22Rv1 (cell line): ENCODE measurements around the gene AGBL1.

Source experiments
- H3K27ac ChIP-seq: fragments of 450-650 bp; 2 replicates; pipeline ENCODE4 v1.5.1; 2017
- ZFX ChIP-seq: fragments of 450-650 bp; IDR thresholded peaks from 2 replicates; pipeline ENCODE4 v1.6.1; 2017; ENCODE audit warnings: antibody characterized with exemption, borderline replicate concordance
- TF ChIP-seq, protein P1 (sequence below): fragments of 450-650 bp; IDR thresholded peaks from 2 replicates; pipeline ENCODE4 v1.5.1; 2017; ENCODE audit warnings: mild to moderate bottlenecking

The AGBL1 gene

DNA sequence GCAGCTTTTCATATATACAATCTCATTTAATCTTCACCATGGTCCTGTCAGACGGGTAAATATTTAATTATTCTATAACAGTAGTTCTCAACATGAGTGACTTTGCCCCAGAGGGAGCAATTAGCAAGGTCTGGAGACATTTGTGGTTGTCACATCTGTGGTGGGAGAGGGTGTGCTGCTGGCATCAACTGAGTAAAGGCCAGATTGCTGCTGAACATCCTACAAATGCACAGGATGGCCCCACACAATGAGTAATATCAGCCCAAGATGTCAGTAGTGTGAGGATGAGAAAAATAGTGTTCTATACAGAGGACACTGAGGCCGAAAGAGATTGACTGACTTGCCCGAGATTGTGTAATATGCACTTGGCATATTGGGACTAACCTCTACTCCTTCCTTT is 156.0 kb downstream of the AGBL1 start:
- no peak overlapping the region for H3K27ac ChIP-seq
- no peak for TF ChIP-seq ZFX
- TF ChIP-seq, protein P1, sequence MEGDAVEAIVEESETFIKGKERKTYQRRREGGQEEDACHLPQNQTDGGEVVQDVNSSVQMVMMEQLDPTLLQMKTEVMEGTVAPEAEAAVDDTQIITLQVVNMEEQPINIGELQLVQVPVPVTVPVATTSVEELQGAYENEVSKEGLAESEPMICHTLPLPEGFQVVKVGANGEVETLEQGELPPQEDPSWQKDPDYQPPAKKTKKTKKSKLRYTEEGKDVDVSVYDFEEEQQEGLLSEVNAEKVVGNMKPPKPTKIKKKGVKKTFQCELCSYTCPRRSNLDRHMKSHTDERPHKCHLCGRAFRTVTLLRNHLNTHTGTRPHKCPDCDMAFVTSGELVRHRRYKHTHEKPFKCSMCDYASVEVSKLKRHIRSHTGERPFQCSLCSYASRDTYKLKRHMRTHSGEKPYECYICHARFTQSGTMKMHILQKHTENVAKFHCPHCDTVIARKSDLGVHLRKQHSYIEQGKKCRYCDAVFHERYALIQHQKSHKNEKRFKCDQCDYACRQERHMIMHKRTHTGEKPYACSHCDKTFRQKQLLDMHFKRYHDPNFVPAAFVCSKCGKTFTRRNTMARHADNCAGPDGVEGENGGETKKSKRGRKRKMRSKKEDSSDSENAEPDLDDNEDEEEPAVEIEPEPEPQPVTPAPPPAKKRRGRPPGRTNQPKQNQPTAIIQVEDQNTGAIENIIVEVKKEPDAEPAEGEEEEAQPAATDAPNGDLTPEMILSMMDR, result no peak

DNA sequence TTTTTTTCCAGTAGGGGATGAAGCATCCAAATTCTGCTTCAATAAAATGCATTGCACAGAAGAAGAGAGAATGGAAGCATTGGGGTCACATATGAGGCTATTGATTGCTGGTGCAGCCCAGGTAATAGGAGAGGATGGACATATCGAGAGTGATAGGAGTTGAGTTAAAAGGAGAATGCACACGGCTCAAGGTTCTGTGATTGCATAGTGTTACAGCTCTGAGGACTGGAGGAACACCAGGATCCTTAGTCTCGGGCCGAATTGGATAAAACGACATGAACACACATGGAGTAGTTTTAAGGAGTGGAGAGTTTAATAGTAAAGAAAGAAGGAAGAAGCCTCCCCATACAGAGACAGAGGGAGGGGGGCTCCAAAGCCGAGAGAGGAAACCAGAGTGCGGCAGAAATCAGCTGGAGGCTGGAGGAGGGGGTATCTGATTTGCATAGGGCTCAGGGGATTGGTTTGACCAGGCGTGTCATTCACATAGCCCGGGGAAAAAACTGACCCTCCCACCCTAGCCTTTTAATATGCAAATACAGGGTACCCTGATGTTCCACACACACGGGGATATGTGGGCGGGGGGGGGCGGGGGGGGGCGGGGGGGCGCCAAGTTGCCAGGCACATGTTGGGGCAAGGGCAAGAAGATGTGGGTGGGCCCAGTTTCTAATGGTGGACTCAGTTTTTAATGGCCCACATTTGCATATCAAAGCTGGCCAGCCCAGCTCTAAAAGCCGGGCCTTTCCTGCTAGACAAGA is 156.9 kb downstream of the AGBL1 start:
- no peak overlapping the region for H3K27ac ChIP-seq
- TF ChIP-seq, protein P1, result no peak
- no peak for TF ChIP-seq ZFX

DNA sequence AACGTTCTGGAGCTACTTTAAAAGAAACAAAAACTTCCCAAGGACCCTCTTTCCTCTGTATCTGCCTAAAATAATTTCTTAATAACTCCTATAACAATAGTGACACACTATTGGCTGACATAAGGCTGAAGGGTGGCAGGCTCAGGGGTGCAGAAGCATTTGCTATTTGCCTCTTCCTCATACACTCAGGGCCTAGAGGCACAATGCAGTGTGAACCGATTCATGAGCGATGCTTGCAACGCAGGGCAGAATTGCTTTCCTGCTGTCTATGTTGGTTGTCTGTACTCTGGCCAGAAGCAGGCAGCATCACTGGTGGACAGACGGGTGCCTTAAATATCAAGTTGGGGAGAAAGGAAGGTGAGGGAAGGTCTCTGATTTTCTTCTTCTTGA is 157.4 kb downstream of the AGBL1 start:
- H3K27ac ChIP-seq, result no peak overlapping the region
- TF ChIP-seq ZFX, result no peak
- TF ChIP-seq, protein P1, result no peak

DNA sequence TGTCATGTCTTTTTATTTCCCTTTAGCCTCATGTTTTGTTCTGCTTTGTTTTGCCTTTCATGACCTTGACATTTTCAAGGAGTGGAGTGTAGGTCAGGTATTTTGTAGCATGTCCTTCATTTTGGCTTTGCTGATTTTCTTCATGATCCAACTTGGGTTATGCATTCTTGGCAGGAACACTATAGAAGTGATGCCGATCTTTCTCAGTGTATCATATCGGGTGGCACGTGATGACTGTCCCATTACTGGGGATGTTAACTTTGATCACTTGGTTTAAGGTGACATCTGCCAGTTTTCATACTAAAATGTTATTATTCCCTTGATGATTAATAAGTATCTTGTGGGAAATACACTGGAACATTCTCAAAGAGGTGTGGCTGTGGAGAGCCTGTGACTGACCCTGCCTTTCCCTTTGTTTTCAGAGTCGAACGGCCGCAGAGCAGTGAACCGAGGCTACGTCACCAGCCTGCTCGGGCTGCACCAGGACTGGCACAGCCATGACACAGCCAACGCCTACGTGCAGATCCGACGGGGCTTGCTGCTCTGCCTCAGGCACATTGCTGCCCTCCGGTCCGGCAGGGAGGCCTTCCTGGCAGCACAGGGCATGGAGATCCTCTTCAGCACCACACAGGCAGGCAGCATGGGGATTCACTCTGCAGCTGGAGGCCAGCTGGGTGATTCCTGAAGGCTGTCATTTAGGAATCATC is 167.7 kb downstream of the AGBL1 start:
- TF ChIP-seq, protein P1, result no peak
- TF ChIP-seq ZFX, result no peak
- no peak overlapping the region for H3K27ac ChIP-seq

DNA sequence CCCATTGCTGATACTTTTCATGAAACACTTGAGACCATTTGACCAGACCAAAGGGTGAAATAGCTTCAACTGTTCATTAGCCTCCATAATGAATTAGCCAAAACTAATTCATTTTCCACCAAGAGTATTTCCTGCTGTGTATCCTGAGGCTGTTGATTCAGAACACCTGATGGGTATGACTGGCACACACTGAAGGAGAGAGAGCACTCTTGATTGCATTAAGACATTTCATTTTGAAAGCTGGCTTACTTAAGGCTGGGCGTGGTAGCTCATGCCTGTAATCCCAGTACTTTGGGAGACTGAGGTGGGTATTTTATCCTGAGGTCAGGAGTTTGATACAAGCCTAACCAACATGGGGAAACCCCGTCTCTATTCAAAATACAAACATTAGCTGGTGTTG is 175.6 kb downstream of the AGBL1 start:
- H3K27ac ChIP-seq, result no peak overlapping the region
- no peak for TF ChIP-seq ZFX
- TF ChIP-seq, protein P1, result no peak

DNA sequence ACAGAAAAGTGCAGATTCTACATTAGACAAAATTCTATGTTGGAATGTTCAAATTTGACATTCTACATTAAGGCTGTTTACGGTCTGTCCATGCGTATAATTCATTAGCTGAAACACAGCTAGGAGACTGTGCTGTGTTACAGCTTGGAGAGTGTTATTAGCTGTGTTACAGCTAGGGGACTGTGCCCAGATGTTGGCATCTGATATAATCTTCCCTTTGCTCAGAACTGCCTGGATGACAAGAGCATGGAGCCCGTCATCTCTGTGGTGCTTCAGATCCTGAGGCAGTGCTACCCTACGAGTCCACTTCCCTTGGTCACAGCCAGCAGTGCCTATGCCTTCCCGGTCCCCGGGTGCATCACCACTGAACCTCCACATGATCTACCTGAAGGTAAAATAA is 177.0 kb downstream of the AGBL1 start:
- TF ChIP-seq, protein P1, result no peak
- TF ChIP-seq ZFX, result no peak
- no peak overlapping the region for H3K27ac ChIP-seq

DNA sequence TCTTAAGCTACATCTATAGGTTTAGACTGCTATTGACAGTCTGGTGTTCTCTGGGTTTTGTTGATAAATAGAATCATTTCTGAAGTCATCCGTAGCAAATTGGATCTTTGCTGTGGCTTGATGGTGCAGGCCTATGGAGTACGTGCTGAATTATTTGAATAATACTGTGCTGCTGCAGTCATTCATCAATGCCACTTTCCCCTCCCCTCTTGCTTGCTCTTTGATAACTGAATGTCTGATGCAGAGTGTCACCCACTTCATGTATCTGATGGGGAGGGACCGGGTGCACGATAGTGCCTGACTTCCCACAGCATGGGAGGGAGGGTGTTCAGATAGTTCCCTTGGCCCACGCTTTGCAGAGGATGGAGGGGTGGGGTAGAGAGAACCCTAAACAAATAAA is 179.9 kb downstream of the AGBL1 start:
- no peak overlapping the region for H3K27ac ChIP-seq
- no peak for TF ChIP-seq ZFX
- TF ChIP-seq, protein P1, result no peak
